ENCODE measurements around the gene CHST11.
"Not testable (repeated sequence)": the region's sequence is repeated elsewhere in the genome, so short reads cannot be mapped to it uniquely, and the experiment has no call there.

The CHST11 gene

DNA sequence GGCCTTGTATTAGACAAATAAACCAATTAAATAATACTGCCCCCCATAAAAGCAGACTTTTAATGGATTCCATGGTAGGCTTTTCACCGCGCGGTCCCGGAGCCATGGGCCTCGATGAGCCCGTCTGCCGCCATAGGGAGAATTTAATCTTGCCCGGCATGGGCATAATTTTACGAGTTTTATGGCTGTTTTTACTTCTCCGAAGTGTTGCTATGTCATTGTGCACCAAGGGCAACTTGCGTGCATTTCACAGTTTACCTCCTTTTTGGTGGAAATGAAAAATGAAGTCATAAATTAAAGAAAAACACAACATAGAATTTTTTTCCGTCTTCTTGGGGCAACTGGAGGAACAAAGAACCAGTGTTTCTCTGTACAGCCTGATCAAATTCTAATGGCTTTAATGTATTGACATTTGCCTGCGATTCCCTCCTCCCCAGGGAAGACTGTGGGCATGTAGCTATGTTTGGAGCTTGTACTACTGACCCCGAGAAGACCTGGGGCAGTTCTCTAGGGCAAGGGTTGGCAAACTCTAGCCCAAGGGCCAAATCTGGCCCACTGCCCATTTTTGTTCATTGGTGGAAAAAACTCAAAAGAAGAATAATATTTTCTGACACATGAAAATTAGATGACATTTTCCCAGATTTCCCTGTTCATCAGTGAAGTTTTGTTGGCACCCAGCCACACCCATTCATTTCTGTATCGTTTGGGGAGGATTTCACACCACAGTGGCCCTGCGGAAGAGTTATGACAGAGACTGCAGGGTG lies 142.7 kb downstream of the CHST11 start:
- in situ Hi-C loops (cut with MboI; ENCODE audit: low sequenced_read_pairs), result no loop called here

DNA sequence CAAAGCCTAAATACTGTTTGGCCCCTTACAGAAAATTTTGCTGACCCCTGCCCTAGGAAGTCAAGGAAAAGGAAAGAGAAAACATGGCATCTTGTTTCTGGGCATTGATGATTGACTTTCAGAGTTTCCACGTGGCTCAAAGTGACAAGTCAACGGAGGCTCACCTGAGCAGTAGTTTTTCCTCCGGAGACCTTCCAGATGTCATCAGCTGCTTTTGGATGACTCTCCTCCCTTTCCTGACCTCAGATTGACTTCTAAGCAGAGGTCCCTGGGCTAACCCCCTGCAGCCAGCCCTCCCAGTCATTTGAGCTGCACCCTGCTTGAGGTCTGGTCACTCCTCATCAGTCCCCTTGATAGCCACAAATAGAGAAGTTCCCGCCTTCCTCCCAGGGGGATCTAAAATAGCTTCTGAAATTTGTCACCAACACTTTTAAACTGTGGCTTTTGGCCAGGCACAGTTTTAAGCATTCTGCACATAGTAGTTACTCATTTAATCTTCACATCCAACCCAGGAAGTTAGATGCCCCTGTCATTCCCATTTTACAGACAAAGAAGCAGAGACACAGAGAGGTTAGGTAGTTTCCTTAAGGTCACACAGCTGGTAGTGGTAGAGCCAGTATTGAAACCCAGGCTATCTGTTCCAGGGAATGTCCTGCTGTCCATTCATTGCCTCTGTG lies 143.4 kb downstream of the CHST11 start:
- in situ Hi-C loops (cut with MboI; ENCODE audit: low sequenced_read_pairs), result no loop called here

DNA sequence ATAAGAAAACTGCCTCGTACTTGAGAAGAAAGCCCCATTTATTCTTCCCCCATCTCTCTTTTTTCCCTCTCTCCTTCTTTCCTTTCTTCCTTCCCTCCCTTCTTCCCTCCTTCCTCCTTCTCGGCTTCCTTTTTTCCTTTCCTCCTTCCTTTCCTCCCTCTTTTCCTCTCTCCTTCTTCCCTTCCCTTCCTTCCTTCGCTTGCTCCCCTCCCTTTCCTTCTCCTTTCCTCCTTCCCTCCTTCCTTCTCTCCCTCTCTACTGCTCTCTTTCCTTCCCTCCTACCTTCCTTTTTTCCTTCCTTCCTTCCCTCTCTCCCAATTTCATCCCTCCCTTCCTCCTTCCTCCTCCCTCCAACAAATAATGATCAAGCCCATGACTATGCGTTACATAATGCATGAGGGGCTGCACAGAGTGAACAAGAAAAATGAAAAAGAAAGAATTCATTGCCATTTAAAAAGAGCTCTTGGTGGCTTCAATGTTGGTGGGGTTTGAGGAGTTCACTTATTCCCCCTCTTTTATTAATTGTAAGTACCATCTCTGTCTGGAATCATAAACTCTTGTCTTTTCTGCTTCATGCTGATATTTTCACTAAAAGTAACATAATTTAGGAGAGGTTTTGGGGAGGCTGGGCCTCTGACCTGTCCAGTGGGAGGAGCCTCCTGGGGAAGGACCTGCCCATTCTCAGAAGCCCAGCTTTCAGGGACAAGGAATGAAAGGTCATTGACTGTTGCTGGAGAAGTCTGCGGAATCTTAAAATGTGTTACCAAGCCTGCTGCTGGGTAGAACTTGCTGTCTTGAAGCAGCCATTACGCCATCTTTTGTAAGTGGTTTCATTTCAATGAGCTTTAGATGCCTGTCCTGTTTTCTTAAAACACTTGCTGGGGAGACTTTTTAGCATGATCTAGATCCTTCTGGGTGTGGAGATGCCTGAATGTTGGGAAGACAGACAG lies 144.3 kb downstream of the CHST11 start:
- in situ Hi-C loops (cut with MboI; ENCODE audit: low sequenced_read_pairs), result no loop called here

DNA sequence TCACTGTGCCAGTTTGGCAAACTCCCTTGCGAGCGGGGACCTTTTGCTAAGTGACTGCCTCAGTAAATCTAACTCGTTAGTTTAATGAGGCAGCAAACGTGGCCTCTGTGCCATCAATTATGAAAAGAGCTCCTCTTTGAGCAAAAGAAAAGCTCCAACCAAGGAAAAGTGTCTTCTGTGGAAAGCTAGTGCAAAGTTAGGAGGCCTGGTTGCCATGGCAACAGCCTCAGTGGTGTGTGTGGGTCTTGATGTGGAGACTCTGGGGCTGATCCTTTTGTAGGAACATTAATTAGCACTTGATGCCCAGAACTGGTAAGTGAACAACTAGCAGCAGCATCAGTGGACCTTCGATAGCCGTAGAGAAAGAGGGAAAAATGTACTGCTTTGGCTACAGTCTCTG lies 145.7 kb downstream of the CHST11 start:
- in situ Hi-C loops (cut with MboI; ENCODE audit: low sequenced_read_pairs), result no loop called here

DNA sequence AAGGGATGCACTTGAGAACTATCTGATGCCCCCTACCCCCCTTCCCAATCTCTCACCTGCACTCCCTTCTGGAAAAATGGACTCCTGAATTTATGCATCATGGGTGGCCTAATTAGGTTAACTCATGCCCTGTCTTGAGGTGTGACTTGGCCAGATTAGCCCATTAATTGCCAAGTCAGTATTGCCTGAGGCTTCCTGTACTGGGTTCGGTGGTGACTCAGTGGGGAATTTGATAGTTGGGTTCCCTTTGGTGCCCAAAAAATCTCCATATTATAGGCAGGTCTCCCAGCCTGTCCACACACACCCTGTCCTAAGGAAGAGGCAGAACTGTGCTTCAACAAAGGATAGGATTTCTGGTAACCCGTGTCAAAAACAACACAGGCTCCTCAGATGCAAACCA lies 146.1 kb downstream of the CHST11 start:
- in situ Hi-C loops (cut with MboI; ENCODE audit: low sequenced_read_pairs), result no loop called here

DNA sequence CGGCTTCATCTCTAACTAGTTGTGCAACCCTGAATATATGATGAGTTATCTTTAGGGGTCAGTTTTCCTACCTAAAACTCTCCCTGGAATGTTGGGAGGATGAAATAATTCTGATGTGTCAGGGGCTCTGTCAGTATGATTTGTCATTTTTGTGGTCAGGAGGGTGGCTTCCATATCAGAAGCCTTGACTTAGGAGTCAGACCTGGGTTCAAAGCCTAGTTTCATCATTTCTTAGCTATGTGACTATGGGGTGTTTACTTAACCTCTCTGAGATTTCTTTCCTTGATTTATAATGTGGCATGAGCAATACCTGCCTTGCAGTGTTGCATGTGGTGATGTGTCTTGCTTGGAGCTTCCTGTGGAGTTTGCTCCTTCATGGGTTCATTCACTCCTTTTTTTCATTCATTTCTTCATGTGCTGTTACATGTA lies 146.8 kb downstream of the CHST11 start:
- in situ Hi-C loops (cut with MboI; ENCODE audit: low sequenced_read_pairs), result no loop called here

DNA sequence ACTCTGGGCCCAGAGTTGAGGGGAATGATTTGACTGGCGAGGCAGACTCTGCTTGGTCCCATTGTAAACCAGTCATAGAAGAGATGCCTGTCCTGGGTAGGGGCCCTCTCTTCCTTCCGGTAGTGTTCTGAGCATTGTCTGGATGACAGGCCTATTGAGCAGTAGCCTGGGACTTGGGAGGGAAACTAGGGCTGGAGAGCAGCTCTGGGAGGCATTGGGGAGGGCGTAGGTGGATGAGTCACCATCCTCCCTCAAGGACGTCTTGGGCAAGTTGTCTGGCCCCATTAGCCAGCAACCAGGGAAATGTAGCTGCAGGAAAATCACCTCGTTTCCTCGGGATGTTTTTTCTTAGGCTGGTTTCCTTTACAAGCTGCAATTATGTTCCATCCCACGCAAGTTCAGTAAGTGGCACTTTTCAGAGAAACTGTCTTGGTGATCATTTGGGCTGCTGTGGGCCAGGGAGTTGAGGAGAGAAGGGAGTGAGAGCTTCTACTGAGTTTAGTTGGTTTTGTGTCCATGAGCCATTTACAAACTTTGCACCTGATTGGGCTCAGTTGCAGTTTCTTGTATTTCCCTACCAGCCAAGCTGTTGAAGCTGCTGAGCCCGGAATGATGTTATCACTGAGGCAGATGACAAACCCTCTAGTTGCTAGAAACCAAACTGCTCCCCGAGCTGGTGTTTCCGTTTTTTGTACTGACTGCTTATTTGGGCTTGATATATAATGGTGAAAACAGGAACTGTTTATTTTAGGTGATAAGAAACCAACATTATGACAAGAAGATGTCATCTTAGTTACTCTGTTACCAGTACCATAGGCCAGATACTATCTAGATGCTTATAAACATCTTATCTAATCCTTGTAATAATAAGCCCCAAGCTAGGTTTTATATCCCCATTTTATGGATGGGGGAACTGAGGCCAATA lies 147.6 kb downstream of the CHST11 start:
- in situ Hi-C loops (cut with MboI; ENCODE audit: low sequenced_read_pairs), result no loop called here

DNA sequence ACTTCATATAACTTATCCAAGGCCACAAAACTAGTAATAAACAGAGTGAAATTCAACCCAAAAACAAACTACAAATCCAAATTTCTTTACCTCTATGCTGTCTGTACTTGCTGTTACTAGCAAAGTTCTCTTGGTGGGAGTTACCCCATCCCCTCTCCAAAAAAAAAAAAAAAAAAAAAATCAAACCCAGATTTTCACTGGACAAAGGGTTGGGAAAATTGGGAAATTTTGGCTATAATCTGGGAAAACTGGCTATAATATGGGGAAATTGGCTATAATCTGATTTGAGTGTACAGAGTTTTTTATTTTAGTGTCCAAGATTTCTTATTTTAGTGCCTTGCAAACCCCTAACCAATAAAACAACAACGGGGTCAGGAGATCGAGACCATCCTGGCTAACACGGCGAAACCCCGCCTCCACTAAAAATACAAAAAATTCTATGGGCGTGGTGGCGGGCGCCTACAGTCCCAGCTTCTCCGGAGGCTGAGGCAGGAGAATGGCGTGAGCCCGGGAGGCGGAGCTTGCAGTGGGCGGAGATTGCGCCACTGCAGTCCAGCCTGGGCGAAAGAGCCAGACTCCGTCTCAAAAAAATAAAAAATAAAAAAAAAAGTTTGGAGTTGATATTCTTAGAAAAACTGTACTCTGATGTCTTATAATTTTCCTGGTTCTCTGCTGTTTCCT lies 148.4 kb downstream of the CHST11 start:
- in situ Hi-C loops (cut with MboI; ENCODE audit: low sequenced_read_pairs), result no loop called here

DNA sequence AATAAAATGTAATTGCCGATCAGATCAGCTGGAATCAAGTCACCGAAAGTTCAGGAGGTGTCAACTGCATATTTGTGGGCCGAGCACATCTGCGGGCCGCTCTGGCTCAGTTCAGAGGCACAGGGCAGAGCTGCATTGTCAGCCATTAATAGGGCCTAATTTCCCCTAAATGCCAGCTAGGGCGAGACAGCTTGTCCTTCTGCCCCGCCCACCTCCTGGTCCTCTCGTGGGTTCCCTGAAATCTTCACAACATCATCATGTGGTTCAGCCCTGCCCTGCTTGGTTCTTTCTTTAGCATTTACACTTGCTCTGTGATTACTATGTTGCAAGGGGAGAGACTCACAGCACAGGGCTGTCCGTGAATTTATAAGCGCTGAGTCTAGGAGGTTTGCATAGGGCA lies 148.9 kb downstream of the CHST11 start:
- in situ Hi-C loops (cut with MboI; ENCODE audit: low sequenced_read_pairs), result no loop called here

DNA sequence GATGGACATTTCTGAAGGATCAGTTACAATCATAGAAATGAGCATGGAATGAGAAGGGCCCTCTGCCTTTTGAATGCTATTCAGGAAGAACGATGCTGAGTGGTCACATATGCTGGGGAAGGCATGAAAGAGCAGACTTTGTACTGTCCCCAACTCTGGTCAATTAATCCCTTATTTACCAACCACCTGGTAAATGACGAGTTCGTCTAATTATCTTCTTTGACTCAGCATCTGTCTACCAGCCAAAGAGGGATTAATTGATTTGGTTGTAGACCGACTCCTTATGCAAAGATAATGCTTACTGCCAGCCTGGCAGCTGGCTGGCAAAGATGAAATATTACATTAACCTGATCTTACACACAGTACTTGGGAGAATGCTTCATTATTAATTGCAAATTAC lies 152.2 kb downstream of the CHST11 start:
- in situ Hi-C loops (cut with MboI; ENCODE audit: low sequenced_read_pairs), result no loop called here

DNA sequence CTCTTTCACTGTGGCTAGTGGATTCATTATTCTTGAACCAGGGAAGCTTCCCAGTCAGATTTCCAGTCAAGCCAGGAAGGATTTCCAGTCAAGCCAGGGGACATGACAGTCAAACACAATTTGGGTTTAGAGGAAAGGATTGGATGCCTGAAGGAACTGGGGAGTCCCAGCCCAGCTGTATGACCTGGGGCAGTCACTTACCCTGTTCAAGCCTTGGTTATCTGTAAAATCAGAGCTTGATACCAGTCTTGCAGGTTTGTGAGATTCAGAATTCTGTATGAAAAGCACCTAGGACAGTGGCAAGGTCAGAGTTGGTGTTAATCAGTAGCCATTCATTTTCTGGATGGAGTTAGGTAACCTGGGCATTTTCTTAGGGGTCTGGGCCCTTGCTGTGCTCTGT lies 152.7 kb downstream of the CHST11 start:
- in situ Hi-C loops (cut with MboI; ENCODE audit: low sequenced_read_pairs), result no loop called here

DNA sequence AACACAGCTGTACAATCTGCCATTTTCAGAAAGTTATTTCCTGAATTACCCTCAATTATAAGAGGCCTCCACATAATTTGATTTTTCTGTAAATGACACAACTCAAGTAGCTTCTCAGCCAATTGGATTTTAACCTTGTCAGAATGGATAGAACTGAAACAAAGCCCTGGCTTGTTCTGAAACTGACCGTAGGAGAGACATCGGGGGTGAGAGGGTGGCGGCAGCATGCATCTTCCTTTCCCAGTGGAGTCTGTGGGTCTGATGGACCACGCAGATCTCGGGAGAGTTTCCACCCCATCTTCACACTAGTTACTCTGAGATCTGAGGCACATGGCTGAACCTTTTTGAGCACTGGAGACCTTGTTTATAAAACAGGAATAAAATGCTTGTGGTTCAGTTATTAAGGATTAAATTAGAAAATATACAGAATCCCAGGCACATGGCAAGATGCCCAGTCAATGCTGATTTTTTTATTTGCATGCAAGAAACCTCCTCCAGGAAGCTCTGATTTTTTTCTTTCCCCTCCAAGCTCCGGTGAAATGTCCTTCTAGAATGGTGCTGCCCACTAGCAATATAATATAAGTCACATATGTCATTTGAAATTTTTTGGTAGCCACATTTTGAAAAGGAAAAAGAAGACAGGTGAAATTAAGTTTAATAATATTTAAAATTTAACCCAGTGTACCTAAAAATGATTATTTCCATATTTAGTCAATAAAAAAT lies 153.9 kb downstream of the CHST11 start:
- in situ Hi-C loops (cut with MboI; ENCODE audit: low sequenced_read_pairs), result no loop called here

DNA sequence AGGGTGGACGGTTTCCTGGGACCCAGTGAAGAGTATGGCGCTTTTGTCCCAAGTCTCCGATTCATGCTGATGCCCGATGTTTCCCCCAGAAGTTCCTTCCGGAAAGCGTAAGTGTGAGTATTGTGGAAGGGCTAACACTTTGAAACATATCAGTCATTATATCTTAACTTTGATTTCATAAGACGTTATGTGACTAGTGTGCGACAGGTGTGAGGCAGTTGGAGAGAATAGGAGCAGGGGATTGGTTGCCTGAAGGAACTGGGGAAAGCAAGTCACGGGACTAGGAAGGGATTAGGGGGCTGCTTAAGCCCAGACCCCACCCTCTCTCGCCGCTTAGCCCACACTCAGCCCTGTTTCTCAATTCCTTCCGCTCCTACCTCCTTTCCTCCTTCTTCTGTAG lies 154.9 kb downstream of the CHST11 start:
- in situ Hi-C loops (cut with MboI; ENCODE audit: low sequenced_read_pairs), result no loop called here

DNA sequence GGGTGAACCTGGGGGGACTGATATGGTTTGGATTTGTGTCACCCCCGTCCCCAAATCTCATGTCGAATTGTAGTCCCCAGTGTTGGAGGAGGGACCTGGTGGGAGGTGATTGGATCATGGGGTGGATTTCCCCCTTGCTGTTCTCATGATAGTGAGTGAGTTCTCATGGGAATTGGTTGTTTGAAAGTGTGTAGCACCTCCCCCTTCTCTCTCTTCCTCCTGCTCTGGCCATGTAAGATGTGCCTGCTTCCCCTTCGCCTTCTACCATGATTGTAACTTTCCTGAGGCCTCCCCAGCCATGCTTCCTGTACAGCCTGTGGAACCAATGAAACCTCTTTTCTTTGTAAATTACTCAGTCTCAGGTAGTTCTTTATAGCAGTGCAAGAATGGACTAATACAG lies 156.6 kb downstream of the CHST11 start:
- in situ Hi-C loops (cut with MboI; ENCODE audit: low sequenced_read_pairs), result not testable (repeated sequence)

DNA sequence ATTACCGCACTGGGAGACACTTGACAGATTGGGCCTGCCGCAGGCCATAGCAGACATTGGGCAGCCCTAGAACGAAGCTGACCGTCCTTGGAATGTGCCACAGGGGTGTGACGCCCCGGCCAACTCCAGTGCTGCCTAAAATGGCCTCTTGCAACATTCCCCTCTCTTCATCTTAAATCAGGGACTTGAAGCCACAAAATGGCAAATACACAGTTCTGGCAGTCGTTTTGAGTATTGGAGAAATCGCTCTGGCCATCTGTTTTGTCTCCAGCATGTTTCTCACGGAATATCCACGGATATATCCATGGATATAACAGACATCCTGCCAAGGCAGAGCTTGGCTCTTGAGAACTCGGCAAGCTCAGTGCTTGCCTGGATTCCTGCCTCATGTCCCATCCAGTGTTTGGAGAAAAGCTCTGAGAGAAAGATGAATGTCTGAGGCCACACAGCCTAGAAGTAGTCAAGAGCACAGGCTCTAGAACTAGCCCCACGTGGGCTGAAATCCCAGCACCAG lies 158.4 kb downstream of the CHST11 start:
- in situ Hi-C loops (cut with MboI; ENCODE audit: low sequenced_read_pairs), result no loop called here

DNA sequence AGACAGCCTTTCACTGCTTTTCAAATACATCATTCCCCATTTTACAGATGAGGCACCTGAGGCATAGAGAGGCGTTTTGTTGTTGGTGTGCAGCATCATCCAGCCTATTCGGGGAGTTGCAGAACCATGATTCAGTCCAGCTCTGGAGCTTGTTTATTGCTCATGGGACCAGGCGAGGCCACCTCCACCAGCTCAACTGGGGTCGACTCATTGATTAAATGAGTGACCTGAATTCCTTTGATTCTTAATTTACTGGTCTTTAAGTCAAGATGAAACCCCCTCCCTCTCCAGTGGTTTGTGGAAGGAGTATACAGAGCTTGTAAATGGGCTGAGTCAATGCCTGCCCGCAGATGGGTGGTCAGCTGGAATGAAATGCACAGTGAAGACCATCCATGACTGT lies 161.9 kb downstream of the CHST11 start:
- in situ Hi-C loops (cut with MboI; ENCODE audit: low sequenced_read_pairs), result no loop called here

DNA sequence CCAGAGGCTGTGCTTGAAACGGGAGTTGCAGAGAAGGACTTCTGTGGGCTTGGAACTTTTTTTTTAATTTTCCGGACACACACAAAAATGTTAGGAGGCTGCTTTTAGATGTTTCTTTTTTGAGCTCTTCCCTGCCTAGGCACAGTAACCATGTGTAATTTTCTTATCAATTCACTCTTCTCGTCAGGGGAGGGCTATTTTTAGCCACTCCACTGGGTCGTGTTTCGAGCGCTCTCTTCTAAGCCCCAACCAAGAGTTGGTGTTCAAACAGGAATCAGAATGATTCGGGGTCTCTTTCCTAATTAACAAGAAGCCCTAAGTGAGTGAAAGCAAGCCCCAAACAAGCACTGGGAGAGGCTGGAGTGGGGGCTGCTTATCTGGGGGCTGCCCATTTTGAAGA lies 162.6 kb downstream of the CHST11 start:
- in situ Hi-C loops (cut with MboI; ENCODE audit: low sequenced_read_pairs), result no loop called here

DNA sequence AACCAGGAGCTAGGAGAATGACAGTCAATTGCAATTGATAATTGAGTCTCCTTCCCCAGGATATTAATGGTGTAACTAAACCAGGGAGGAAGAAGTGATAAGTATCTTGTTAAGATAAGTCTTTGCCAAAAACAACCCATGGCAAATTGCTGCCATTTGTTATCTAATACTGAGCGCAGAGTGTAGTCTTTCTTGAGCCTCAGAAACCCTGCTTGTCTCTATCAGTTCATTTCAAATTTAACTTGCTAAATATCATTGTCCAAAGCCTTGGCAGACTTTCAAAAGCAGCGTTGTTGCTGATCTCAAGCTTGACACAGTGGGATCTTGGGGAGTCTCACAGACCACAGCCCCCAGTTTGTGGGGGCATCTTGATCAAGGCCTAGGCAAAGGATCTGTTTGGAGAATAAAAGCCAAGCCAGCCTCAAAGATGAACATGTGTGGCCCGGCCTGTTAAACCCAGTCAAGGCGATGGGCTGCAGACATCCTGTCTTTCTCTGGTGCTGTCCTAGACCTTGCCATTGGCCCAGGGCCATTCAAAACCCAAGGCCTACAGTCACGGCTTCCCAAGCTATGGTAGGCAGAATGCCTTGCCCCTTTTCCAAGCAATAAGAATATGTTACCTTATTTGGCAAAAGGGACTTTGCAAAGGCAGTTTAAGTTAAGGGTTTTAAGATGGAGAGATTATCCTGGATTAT lies 164.2 kb downstream of the CHST11 start:
- in situ Hi-C loops (cut with MboI; ENCODE audit: low sequenced_read_pairs), result no loop called here

Measured in hTERT RPE-1 (cell line).